B cell (primary cell): ENCODE results near the gene TMEM150C. TPM values are rescaled to one million over a fixed set of nuclear protein-coding genes. Genes with fewer than 3 reads are reported as not detected.
"Not testable (repeated sequence)": the region's sequence is repeated elsewhere in the genome, so short reads cannot be mapped to it uniquely, and the experiment has no call there.

Experiments used
- ATAC-seq: fragments of 200-7000 bp; cut with Tn5 transposase; one replicate; pipeline ENCODE4 v1.10.0; 2021; ENCODE audit warnings: low read depth, mild to moderate bottlenecking, moderate number of reproducible peaks, moderate library complexity
- CTCF ChIA-PET: fragments of 350-600 bp; sonication (Branson Sonifier 250); formaldehyde crosslinking; loops from one replicate; lab custom pipeline; 2021; ENCODE audit warnings: antibody characterized with exemption, inconsistent platforms; lab: Charles Lee
- POLR2A ChIA-PET: fragments of 350-600 bp; sonication (Branson Sonifier 250); formaldehyde crosslinking; loops from one replicate; lab custom pipeline; 2021; ENCODE audit warnings: antibody characterized with exemption; lab: Charles Lee
- DNase-seq: peaks from one replicate; pipeline ENCODE4 v3.0.0; 2013
- H2AFZ ChIP-seq: 2 replicates; pipeline ENCODE4 v1.6.1; 2012; ENCODE audit warnings: mild to moderate bottlenecking, low read depth, low read length; ENCODE audit not compliant: insufficient read depth, poor library complexity, severe bottlenecking
- H3K27ac ChIP-seq, 2 donors: 1 replicate in 1 of 2; 2 replicates in 1 of 2; pipeline ENCODE4 v1.5.1; 2012 to 2013; ENCODE audit warnings: low read length in 2 of 2, mild to moderate bottlenecking in 2 of 2, moderate library complexity in 1 of 2
- H3K27me3 ChIP-seq, 4 experiments: fragments of 200-600 bp in 1 of 4; sonication (generic) in 1 of 4; replicated peaks in 1 of 4; 1 replicate in 2 of 4; 2 replicates in 2 of 4; pipeline versions ENCODE4 v1.6.1 to v1.7.0; 2013 to 2016; ENCODE audit warnings: low read length in 3 of 4, mild to moderate bottlenecking in 2 of 4, mixed read lengths in 1 of 4, moderate library complexity in 1 of 4; ENCODE audit not compliant: insufficient read depth in 4 of 4, control insufficient read depth in 3 of 4; ENCODE audit errors: control extremely low read depth in 1 of 4
- H3K36me3 ChIP-seq, 2 experiments: replicated peaks in 1 of 2; 1 replicate in 1 of 2; 2 replicates in 1 of 2; pipeline versions ENCODE4 v1.6.1 to v1.7.1; 2013; ENCODE audit warnings: low read length in 1 of 2; ENCODE audit not compliant: insufficient read depth in 2 of 2, control insufficient read depth in 1 of 2; ENCODE audit errors: control extremely low read depth in 1 of 2, extremely low read depth in 1 of 2
- H3K4me1 ChIP-seq, 2 donors: fragments of 200-600 bp in 1 of 2; sonication (generic) in 1 of 2; 1 replicate in 1 of 2; 2 replicates in 1 of 2; pipeline versions ENCODE4 v1.5.1 to v1.6.1; 2013 to 2017; ENCODE audit warnings: low read length in 2 of 2; ENCODE audit not compliant: control insufficient read depth in 2 of 2, insufficient read depth in 2 of 2
- H3K4me2 ChIP-seq: replicated peaks from 2 replicates; pipeline ENCODE3; 2012; ENCODE audit warnings: mild to moderate bottlenecking, low read depth, low read length; ENCODE audit not compliant: poor library complexity, severe bottlenecking
- H3K4me3 ChIP-seq, 5 experiments: fragments of 200-600 bp in 1 of 5; sonication (generic) in 1 of 5; 1 replicate in 3 of 5; 2 replicates in 2 of 5; pipeline versions ENCODE4 v1.5.1 to v1.7.0; 2011 to 2016; ENCODE audit warnings: low read length in 4 of 5, mild to moderate bottlenecking in 4 of 5, low read depth in 2 of 5, control low read depth in 1 of 5, moderate library complexity in 1 of 5; ENCODE audit not compliant: insufficient read depth in 1 of 5; ENCODE audit errors: control extremely low read depth in 1 of 5, extremely low read depth in 1 of 5
- H3K79me2 ChIP-seq: fragments of 200-600 bp; sonication (generic); one replicate; pipeline ENCODE4 v1.6.0; 2016; ENCODE audit warnings: low read length; ENCODE audit not compliant: control insufficient read depth, insufficient read depth
- H3K9ac ChIP-seq: fragments of 200-600 bp; sonication (generic); 2 replicates; pipeline ENCODE4 v1.6.1; 2017; ENCODE audit warnings: mild to moderate bottlenecking, low read length, moderate library complexity
- H3K9me3 ChIP-seq, 3 donors: one replicate each; pipeline versions ENCODE4 v1.6.1 to v1.7.1; 2013; ENCODE audit warnings: low read length in 2 of 3; ENCODE audit not compliant: control insufficient read depth in 2 of 3, insufficient read depth in 1 of 3; ENCODE audit errors: control extremely low read depth in 1 of 3
- H4K20me1 ChIP-seq: 2 replicates; pipeline ENCODE4 v1.6.0; 2012; ENCODE audit warnings: mild to moderate bottlenecking, low read length; ENCODE audit not compliant: insufficient read depth, control insufficient read depth, poor library complexity, severe bottlenecking
- H3K27ac Mint-ChIP-seq: one replicate; pipeline ENCODE4 v1.8.0; 2021; ENCODE audit warnings: mixed read lengths
- H3K27me3 Mint-ChIP-seq: one replicate; pipeline ENCODE4 v1.8.0; 2021; ENCODE audit warnings: mixed read lengths
- H3K4me1 Mint-ChIP-seq: one replicate; pipeline ENCODE4 v1.8.0; 2021; ENCODE audit warnings: mixed read lengths
- H3K4me3 Mint-ChIP-seq: one replicate; pipeline ENCODE4 v1.8.0; 2021; ENCODE audit warnings: mixed read lengths
- H3K9me3 Mint-ChIP-seq: one replicate; pipeline ENCODE4 v1.8.0; 2022; ENCODE audit warnings: mixed read lengths; ENCODE audit not compliant: insufficient read depth
- CTCF ChIP-seq: fragments of 200-600 bp; IDR thresholded peaks from one replicate; pipeline ENCODE4 v1.8.0; 2022; ENCODE audit warnings: antibody characterized with exemption, mild to moderate bottlenecking
- EZH2 ChIP-seq: IDR thresholded peaks from 2 replicates; pipeline ENCODE4 v1.6.1; 2012; ENCODE audit warnings: borderline replicate concordance, low read depth, mild to moderate bottlenecking, moderate library complexity, low read length; ENCODE audit not compliant: insufficient read depth, poor library complexity, severe bottlenecking
- WGBS: methylation state at CpG from one replicate; pipeline ENCODE4 v1.1.5; 2013; ENCODE audit warnings: missing lambda C conversion rate; ENCODE audit not compliant: insufficient coverage; 5-methylcytosine and 5-hydroxymethylcytosine counted together
- intact Hi-C: fragments of 100-400 bp; cut with micrococcal nuclease; formaldehyde crosslinking; loops from one replicate; pipeline ENCODE4 v1.10.0; 2022
- polyA plus RNA-seq: library from polyadenylated mRNA; depleted of rRNA; stranded (reverse); fragments of >200 nt; gene quantifications from 2 replicates; pipeline ENCODE4 v1.2.3, GENCODE V29; 2012
- total RNA-seq, 2 donors: library from RNA; stranded (reverse); fragments of 120-200 nt in 1 of 2; gene quantifications; 1 replicate in 1 of 2; 2 replicates in 1 of 2; pipeline versions ENCODE4 v1.2.3 to v1.2.4, GENCODE V29; 2013 to 2022

Gene TMEM150C
- total and polyA plus RNA-seq, 2 donors (not counting 1 experiment from before 2014, with no cell fraction given): 0.04 TPM; not detected in 1

GRCh38 chr4:82480771-82481505, 80.8 kb downstream of the TMEM150C start:
- no peak overlapping the region for H3K27ac Mint-ChIP-seq
- Histone ChIP-seq H3K79me2 (no peaks in the 10 kb centered on the region), H3K27me3 (no peaks in the 10 kb centered on the region), H2AFZ (no peak overlapping the region), H4K20me1 (no peaks in the 10 kb centered on the region), H3K4me2 (no peak overlapping the region), H3K27ac (no peak overlapping the region), H3K4me3 (no peak overlapping the region), H3K4me1 (no peaks in the 10 kb centered on the region), H3K9ac (no peak overlapping the region), H3K9me3 (no peaks in the 10 kb centered on the region), H3K36me3 (peaks cover 0 to 3% of the 10 kb centered on the region in 2 experiments)
- WGBS: over 99% methylated on average over 10 of the region's 10 CpGs
- no peaks in the 10 kb centered on the region for H3K4me1 Mint-ChIP-seq
- TF ChIP-seq EZH2 (no peak), CTCF (no peak)
- ChIA-PET CTCF (no interaction called here), POLR2A (no interaction called here)
- no peaks in the 10 kb centered on the region for H3K27me3 Mint-ChIP-seq
- ATAC-seq (no peak), DNase-seq (no peak)
- no peaks in the 10 kb centered on the region for H3K9me3 Mint-ChIP-seq
- no peak overlapping the region for H3K4me3 Mint-ChIP-seq
- intact Hi-C loops: no loop called here

GRCh38 chr4:82479562-82479961, 82.2 kb downstream of the TMEM150C start:
- no peaks in the 10 kb centered on the region for H3K4me1 ChIP-seq
- 96% methylated on average over 13 of the region's 14 CpGs for WGBS
- ATAC-seq: no peak
- no peak overlapping the region for H3K4me3 ChIP-seq
- H3K4me2 ChIP-seq: no peak overlapping the region
- intact Hi-C loops: no loop called here
- no peaks in the 10 kb centered on the region for H3K9me3 ChIP-seq
- H2AFZ ChIP-seq: no peak overlapping the region
- TF ChIP-seq EZH2 (no peak), CTCF (no peak)
- H3K27me3 Mint-ChIP-seq: no peaks in the 10 kb centered on the region
- no peaks in the 10 kb centered on the region for H3K27me3 ChIP-seq
- no peaks in the 10 kb centered on the region for H3K79me2 ChIP-seq
- ChIA-PET CTCF (no interaction called here), POLR2A (no interaction called here)
- DNase-seq: no peak
- no peak overlapping the region for H3K27ac ChIP-seq
- no peak overlapping the region for H3K9ac ChIP-seq
- H3K36me3 ChIP-seq: peaks cover 0 to 3% of the 10 kb centered on the region in 2 experiments
- H3K27ac Mint-ChIP-seq: no peak overlapping the region
- no peaks in the 10 kb centered on the region for H3K9me3 Mint-ChIP-seq
- no peaks in the 10 kb centered on the region for H4K20me1 ChIP-seq
- H3K4me1 Mint-ChIP-seq: no peaks in the 10 kb centered on the region
- no peak overlapping the region for H3K4me3 Mint-ChIP-seq

- H3K9ac ChIP-seq, POLR2A ChIA-PET, H3K4me1 ChIP-seq, H3K9me3 ChIP-seq, H3K27ac ChIP-seq, H3K27ac Mint-ChIP-seq, H3K4me2 ChIP-seq, CTCF ChIA-PET, H3K9me3 Mint-ChIP-seq, H4K20me1 ChIP-seq, intact Hi-C loops, H3K4me3 ChIP-seq, H3K36me3 ChIP-seq, H3K27me3 ChIP-seq, H3K4me3 Mint-ChIP-seq, ATAC-seq, DNase-seq, H3K4me1 Mint-ChIP-seq, H2AFZ ChIP-seq, H3K79me2 ChIP-seq, H3K27me3 Mint-ChIP-seq: not testable (repeated sequence)
- 96% methylated on average over 9 of the region's 9 CpGs for WGBS
Observed at GRCh38 chr4:82477469-82477868, 84.3 kb downstream of the TMEM150C start.
